ENCODE data around the gene NACA.

GRCh38 chr12:56718636-56719035, 6.5 kb downstream of the NACA start:
- TF ChIP-seq CTCF (IDR thresholded peaks at IDR 0.05) = no peak
- no peak for TF ChIP-seq POLR2A (IDR thresholded peaks at IDR 0.05)
- no peak for TF ChIP-seq POLR2AphosphoS5 (IDR thresholded peaks at IDR 0.05; ENCODE audit: insufficient read depth in 1 of 2, low read depth in 1 of 2)

Data from vagina (tissue), 2 donors.